Keratinocyte (primary cell): Measurements from ENCODE around the gene MORF4L1. TPM values are rescaled to one million over a fixed set of nuclear protein-coding genes. Genes with fewer than 3 reads are reported as not detected.

Experiments used
- DNase-seq: peaks from one replicate; pipeline ENCODE4 v3.0.0-alpha.2; 2011; ENCODE audit warnings: low read depth, missing footprints, low spot score
- FAIRE-seq: peaks from 2 replicates; lab custom pipeline; 2011; peaks lifted over from hg19 to GRCh38; lab: Jason Lieb, UNC
- H2AFZ ChIP-seq: 2 replicates; pipeline ENCODE4 v1.6.0; 2012; ENCODE audit warnings: low read length, control low read depth, inconsistent platforms; ENCODE audit not compliant: control insufficient read depth
- H3K27ac ChIP-seq: 2 replicates; pipeline ENCODE4 v1.5.1; 2011; ENCODE audit warnings: low read length; ENCODE audit not compliant: control insufficient read depth, insufficient read depth
- H3K27me3 ChIP-seq: 3 replicates; pipeline ENCODE4 v1.6.0; 2011; ENCODE audit warnings: low read length; ENCODE audit not compliant: control insufficient read depth, insufficient read depth; ENCODE audit errors: extremely low read depth
- H3K36me3 ChIP-seq, 2 experiments: 2 replicates in 1 of 2; 3 replicates in 1 of 2; pipeline ENCODE4 v1.5.1; 2011; ENCODE audit warnings: low read length in 2 of 2, mild to moderate bottlenecking in 1 of 2; ENCODE audit not compliant: control insufficient read depth in 2 of 2, insufficient read depth in 2 of 2; ENCODE audit errors: extremely low read depth in 1 of 2
- H3K4me1 ChIP-seq: 3 replicates; pipeline ENCODE4 v1.5.1; 2011; ENCODE audit warnings: low read length; ENCODE audit not compliant: control insufficient read depth, insufficient read depth; ENCODE audit errors: extremely low read depth
- H3K4me2 ChIP-seq: 3 replicates; pipeline ENCODE4 v1.6.0; 2011; ENCODE audit warnings: low read depth, low read length; ENCODE audit not compliant: control insufficient read depth, insufficient read depth; ENCODE audit errors: extremely low read depth
- H3K4me3 ChIP-seq, 3 experiments: fragments of 200-600 bp in 1 of 3; sonication (generic) in 1 of 3; 2 replicates in 2 of 3; 3 replicates in 1 of 3; pipeline ENCODE4 v1.5.1; 2011 to 2016; ENCODE audit warnings: low read length in 3 of 3, mild to moderate bottlenecking in 3 of 3, control low read depth in 2 of 3, inconsistent platforms in 1 of 3, low read depth in 1 of 3, mixed read lengths in 1 of 3, mixed run types in 1 of 3, moderate library complexity in 1 of 3; ENCODE audit not compliant: control insufficient read depth in 2 of 3, insufficient read depth in 2 of 3; ENCODE audit errors: extremely low read depth in 1 of 3
- H3K79me2 ChIP-seq: 2 replicates; pipeline ENCODE4 v1.6.0; 2012; ENCODE audit warnings: low read length; ENCODE audit not compliant: control insufficient read depth, insufficient read depth
- H3K9ac ChIP-seq: 3 replicates; pipeline ENCODE4 v1.6.0; 2011; ENCODE audit warnings: low read length; ENCODE audit not compliant: control insufficient read depth, insufficient read depth; ENCODE audit errors: extremely low read depth
- H3K9me1 ChIP-seq: 3 replicates; pipeline ENCODE4 v1.6.0; 2011; ENCODE audit warnings: low read length; ENCODE audit not compliant: control insufficient read depth, insufficient read depth; ENCODE audit errors: extremely low read depth
- H3K9me3 ChIP-seq: 2 replicates; pipeline ENCODE4 v1.5.1; 2012; ENCODE audit warnings: low read depth, low read length; ENCODE audit not compliant: control insufficient read depth
- H4K20me1 ChIP-seq: 3 replicates; pipeline ENCODE4 v1.6.0; 2011; ENCODE audit warnings: low read length; ENCODE audit not compliant: control insufficient read depth, insufficient read depth; ENCODE audit errors: extremely low read depth
- EZH2 ChIP-seq: IDR thresholded peaks from one replicate; pipeline ENCODE4 v1.6.1; 2012; ENCODE audit warnings: inconsistent platforms, mild to moderate bottlenecking, low read length, moderate library complexity
- dilution Hi-C: fragments of 300-500 bp; cut with MboI; formaldehyde crosslinking; loops from one replicate; pipeline ENCODE4 v1.7.0; 2020; ENCODE audit warnings: low sequenced_read_pairs; ENCODE audit not compliant: extremely low pct_ligation_motif_present
- polyA plus RNA-seq, 5 experiments: library from polyadenylated mRNA; depleted of rRNA in 3 of 5; stranded (reverse) in 3 of 5; stranded (forward) in 1 of 5; unstranded in 1 of 5; fragments of >200 nt; gene quantifications; 1 replicate in 1 of 5; 2 replicates in 3 of 5; 3 replicates in 1 of 5; pipeline versions ENCODE4 v1.2.1 to v1.2.3, GENCODE V29; 2011 to 2012; ENCODE audit warnings: missing spikeins in 2 of 5, low read depth in 1 of 5, low replicate concordance in 1 of 5
- small RNA-seq, 3 experiments: library from RNA; depleted of rRNA; stranded (forward); fragments of <200 nt; gene quantifications; one replicate each; pipeline ENCODE3, GENCODE V24; 2012; ENCODE audit warnings: low read depth in 3 of 3, low replicate concordance in 1 of 3; ENCODE audit not compliant: insufficient read length in 3 of 3
- TF ChIP-seq, protein P1 (sequence below), 3 experiments: IDR thresholded peaks in 1 of 3; conservative IDR thresholded peaks in 1 of 3; optimal IDR thresholded peaks in 1 of 3; 2 replicates in 2 of 3; 3 replicates in 1 of 3; pipeline versions ENCODE3 to v1.5.1; 2011; ENCODE audit warnings: low read length in 3 of 3, mild to moderate bottlenecking in 3 of 3, moderate library complexity in 2 of 3, control low read depth in 1 of 3, inconsistent platforms in 1 of 3; ENCODE audit not compliant: insufficient read depth in 2 of 3; ENCODE audit errors: extremely low read depth in 1 of 3

Gene MORF4L1
- polyA plus RNA-seq, 1 donor (not counting 4 experiments of a cell fraction or from before 2014, with no cell fraction given), result 281 TPM

DNA sequence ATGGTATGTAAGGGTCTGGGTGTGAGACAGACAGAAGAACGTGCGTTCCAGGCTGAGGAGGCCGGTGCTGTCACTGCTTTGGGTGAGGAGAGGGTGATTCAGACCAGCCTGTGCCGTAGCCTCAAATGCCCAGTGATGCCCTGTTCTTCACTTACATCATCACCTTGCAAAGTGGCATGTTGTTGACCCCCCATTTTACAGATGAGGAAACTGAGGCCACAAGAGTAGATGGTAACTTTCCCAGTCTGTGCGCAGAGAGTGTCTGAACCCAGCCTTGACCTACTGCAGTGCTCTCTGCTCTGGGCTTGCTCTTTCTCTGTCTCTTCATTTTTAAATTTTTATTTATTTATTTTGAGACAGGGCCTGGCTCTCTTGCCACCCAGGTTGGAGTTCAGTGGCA lies 73.8 kb downstream of the MORF4L1 start:
- Histone ChIP-seq H3K4me3 (no peak overlapping the region), H4K20me1 (no peaks in the 10 kb centered on the region), H3K4me2 (no peak overlapping the region), H3K27me3 (peaks cover 25% of the 10 kb centered on the region), H3K9ac (no peak overlapping the region), H3K4me1 (peaks cover 11% of the 10 kb centered on the region), H2AFZ (no peak overlapping the region), H3K9me3 (no peaks in the 10 kb centered on the region), H3K27ac (no peak overlapping the region), H3K9me1 (no peaks in the 10 kb centered on the region), H3K36me3 (no peaks in the 10 kb centered on the region), H3K79me2 (no peaks in the 10 kb centered on the region)
- dilution Hi-C loops, result no loop called here
- DNase-seq (no peak), FAIRE-seq (no peak)
- no peak for TF ChIP-seq EZH2
- TF ChIP-seq, protein P1, sequence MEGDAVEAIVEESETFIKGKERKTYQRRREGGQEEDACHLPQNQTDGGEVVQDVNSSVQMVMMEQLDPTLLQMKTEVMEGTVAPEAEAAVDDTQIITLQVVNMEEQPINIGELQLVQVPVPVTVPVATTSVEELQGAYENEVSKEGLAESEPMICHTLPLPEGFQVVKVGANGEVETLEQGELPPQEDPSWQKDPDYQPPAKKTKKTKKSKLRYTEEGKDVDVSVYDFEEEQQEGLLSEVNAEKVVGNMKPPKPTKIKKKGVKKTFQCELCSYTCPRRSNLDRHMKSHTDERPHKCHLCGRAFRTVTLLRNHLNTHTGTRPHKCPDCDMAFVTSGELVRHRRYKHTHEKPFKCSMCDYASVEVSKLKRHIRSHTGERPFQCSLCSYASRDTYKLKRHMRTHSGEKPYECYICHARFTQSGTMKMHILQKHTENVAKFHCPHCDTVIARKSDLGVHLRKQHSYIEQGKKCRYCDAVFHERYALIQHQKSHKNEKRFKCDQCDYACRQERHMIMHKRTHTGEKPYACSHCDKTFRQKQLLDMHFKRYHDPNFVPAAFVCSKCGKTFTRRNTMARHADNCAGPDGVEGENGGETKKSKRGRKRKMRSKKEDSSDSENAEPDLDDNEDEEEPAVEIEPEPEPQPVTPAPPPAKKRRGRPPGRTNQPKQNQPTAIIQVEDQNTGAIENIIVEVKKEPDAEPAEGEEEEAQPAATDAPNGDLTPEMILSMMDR (optimal IDR thresholded peaks at IDR 0.05 in 1 of 3, IDR thresholded peaks at IDR 0.05 in 1 of 3, conservative IDR thresholded peaks at IDR 0.05 in 1 of 3; ENCODE audit: extremely low read depth in 1 of 3, insufficient read depth in 2 of 3, low read length in 3 of 3), result no peak

DNA sequence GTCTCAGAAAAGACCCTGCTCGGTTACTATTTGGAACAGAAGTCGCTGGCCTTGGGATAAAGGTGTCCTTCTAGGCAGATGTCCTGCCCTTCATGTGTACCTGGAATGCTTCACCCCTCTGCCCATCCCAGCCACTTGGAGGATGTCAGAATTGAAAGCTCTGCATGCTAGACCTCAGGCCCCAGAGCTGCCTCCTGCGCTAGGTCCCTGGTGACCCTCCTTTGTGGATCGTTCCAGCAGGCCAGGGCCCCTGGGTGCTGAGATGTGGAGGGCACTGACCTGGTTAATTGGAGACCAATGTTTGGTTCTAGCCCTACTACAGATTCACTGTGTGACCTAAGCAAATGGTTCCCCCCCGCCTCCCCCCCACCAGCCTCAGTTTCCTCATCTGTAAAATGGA lies 74.8 kb downstream of the MORF4L1 start:
- Histone ChIP-seq H3K36me3 (no peaks in the 10 kb centered on the region), H2AFZ (no peak overlapping the region), H3K4me2 (no peak overlapping the region), H3K79me2 (no peaks in the 10 kb centered on the region), H3K9ac (no peak overlapping the region), H4K20me1 (no peaks in the 10 kb centered on the region), H3K27me3 (peaks cover 25% of the 10 kb centered on the region), H3K4me3 (no peak overlapping the region), H3K4me1 (peaks cover 21% of the 10 kb centered on the region), H3K27ac (no peak overlapping the region), H3K9me3 (no peaks in the 10 kb centered on the region), H3K9me1 (peaks cover 2% of the 10 kb centered on the region)
- DNase-seq (no peak), FAIRE-seq (no peak)
- TF ChIP-seq, protein P1 (optimal IDR thresholded peaks at IDR 0.05 in 1 of 3, IDR thresholded peaks at IDR 0.05 in 1 of 3, conservative IDR thresholded peaks at IDR 0.05 in 1 of 3; ENCODE audit: extremely low read depth in 1 of 3, insufficient read depth in 2 of 3, low read length in 3 of 3), result no peak
- no peak for TF ChIP-seq EZH2
- dilution Hi-C loops, result no loop called here

Small RNAs within 50 kb of the gene (small RNA-seq; reads per million reads assigned to genes)
- 0 reads per million in 3 experiments for gene RNU6-415P

Other genes with a start within 250 kb of the MORF4L1 start
- gene CHRNB4, start 231.7 kb upstream of the MORF4L1 start, polyA plus RNA-seq, result 0.04 to 0.17 TPM (median 0.06 TPM) in 3 replicates
- 0.13 to 0.68 TPM (median 0.24 TPM) in 3 replicates for gene ADAMTS7, start 61.4 kb upstream of the MORF4L1 start, polyA plus RNA-seq
- 23.0 to 38.4 TPM (median 26.6 TPM) in 3 replicates for gene CTSH, start 72.2 kb downstream of the MORF4L1 start, polyA plus RNA-seq
- gene RASGRF1, start 217.9 kb downstream of the MORF4L1 start, polyA plus RNA-seq, result 0.03 to 0.23 TPM (median 0.08 TPM) in 3 replicates